ENCODE measurements around the gene POLR2E.

The POLR2E gene

GRCh38 chr19:1082165-1082927 is 12.8 kb downstream of the POLR2E start:
- peak in 1 of 4 experiments; percentile 76 for DNase-seq (ENCODE audit: low read depth in 4 of 4, low spot score in 1 of 4)

GRCh38 chr19:1081301-1082164 is 13.6 kb downstream of the POLR2E start:
- DNase-seq (ENCODE audit: low read depth in 4 of 4, low spot score in 1 of 4) = no peak

- no peak for DNase-seq (ENCODE audit: low read depth in 4 of 4, low spot score in 1 of 4)
These were observed 14.6 kb downstream of the POLR2E start for GRCh38 chr19:1080360-1081161.

GRCh38 chr19:1079566-1080111 is 15.5 kb downstream of the POLR2E start:
- DNase-seq (ENCODE audit: low read depth in 4 of 4, low spot score in 1 of 4) = peak in 1 of 4 experiments; percentile 79

- peak; percentile 66 to 89 (median 75) for DNase-seq (ENCODE audit: low read depth in 4 of 4, low spot score in 1 of 4)
These were observed 18.2 kb downstream of the POLR2E start for GRCh38 chr19:1076951-1077350.

- no peak for DNase-seq (ENCODE audit: low read depth in 4 of 4, low spot score in 1 of 4)
These were observed 19.2 kb downstream of the POLR2E start for GRCh38 chr19:1076046-1076386.

- peak; percentile 65 to 82 (median 72) for DNase-seq (ENCODE audit: low read depth in 4 of 4, low spot score in 1 of 4)
These were observed 20.5 kb downstream of the POLR2E start for GRCh38 chr19:1074544-1075283.

GRCh38 chr19:1073956-1074517 is 21.1 kb downstream of the POLR2E start:
- no peak for DNase-seq (ENCODE audit: low read depth in 4 of 4, low spot score in 1 of 4)

GRCh38 chr19:1073063-1073955 is 21.9 kb downstream of the POLR2E start:
- DNase-seq (ENCODE audit: low read depth in 4 of 4, low spot score in 1 of 4) = no peak

- DNase-seq (ENCODE audit: low read depth in 4 of 4, low spot score in 1 of 4) = no peak
These were observed 22.7 kb downstream of the POLR2E start for GRCh38 chr19:1072371-1073015.

- no peak for DNase-seq (ENCODE audit: low read depth in 4 of 4, low spot score in 1 of 4)
These were observed 24.0 kb downstream of the POLR2E start for GRCh38 chr19:1070931-1071791.

- no peak for DNase-seq (ENCODE audit: low read depth in 4 of 4, low spot score in 1 of 4)
These were observed 24.6 kb downstream of the POLR2E start for GRCh38 chr19:1070576-1070930.

- no peak for DNase-seq (ENCODE audit: low read depth in 4 of 4, low spot score in 1 of 4)
These were observed 26.0 kb downstream of the POLR2E start for GRCh38 chr19:1069009-1069779.

GRCh38 chr19:1068009-1069001 is 26.9 kb downstream of the POLR2E start:
- no peak for DNase-seq (ENCODE audit: low read depth in 4 of 4, low spot score in 1 of 4)

- DNase-seq (ENCODE audit: low read depth in 4 of 4, low spot score in 1 of 4) = no peak
These were observed 27.7 kb downstream of the POLR2E start for GRCh38 chr19:1067341-1067957.

All from stimulated activated CD4-positive, alpha-beta T cell treated with anti-CD3 and anti-CD28 coated beads, Interleukin-1b, Interleukin-23, amount 100 ng/mL, for 24 hours (primary cell).